WTC11 (cell line): Measurements from ENCODE around the gene NLGN3. TPM values are rescaled to one million over a fixed set of nuclear protein-coding genes. Genes with fewer than 3 reads are reported as not detected.

Experiments
- ATAC-seq: fragments of 200-7000 bp; cut with Tn5 transposase; 2 replicates; pipeline ENCODE4 v1.10.0; 2021; ENCODE audit warnings: mild to moderate bottlenecking, moderate library complexity
- CTCF ChIA-PET: fragments of 300-600 bp; sonication (Branson Sonifier 250); formaldehyde crosslinking; loops from one replicate; lab custom pipeline; 2021; ENCODE audit warnings: antibody characterized with exemption; lab: Charles Lee
- POLR2A ChIA-PET: fragments of 350-600 bp; sonication (Branson Sonifier 250); formaldehyde crosslinking; loops from one replicate; lab custom pipeline; 2021; ENCODE audit warnings: antibody characterized with exemption; lab: Charles Lee
- DNase-seq: peaks from one replicate; pipeline ENCODE4 v3.0.0; 2021; ENCODE audit warnings: low spot score
- H3K27ac Mint-ChIP-seq: 2 replicates; pipeline ENCODE4 v1.8.0; 2021; ENCODE audit warnings: mixed read lengths
- H3K27me3 Mint-ChIP-seq: 2 replicates; pipeline ENCODE4 v1.8.0; 2021; ENCODE audit warnings: low read depth, mild to moderate bottlenecking, moderate library complexity, mixed read lengths
- H3K36me3 Mint-ChIP-seq: 2 replicates; pipeline ENCODE4 v1.8.0; 2021; ENCODE audit warnings: mixed read lengths
- H3K4me1 Mint-ChIP-seq: 2 replicates; pipeline ENCODE4 v1.8.0; 2022; ENCODE audit warnings: mixed read lengths
- H3K4me3 Mint-ChIP-seq: 2 replicates; pipeline ENCODE4 v1.8.0; 2021; ENCODE audit warnings: mild to moderate bottlenecking, moderate library complexity, mixed read lengths
- H3K9me3 Mint-ChIP-seq: 2 replicates; pipeline ENCODE4 v1.8.0; 2021; ENCODE audit warnings: mixed read lengths
- CREB1 ChIP-seq: sonication (generic); formaldehyde crosslinking; IDR thresholded peaks from 2 replicates; pipeline ENCODE4 v1.8.0; 2023; ENCODE audit warnings: mild to moderate bottlenecking, missing genetic modification reagents
- CREM ChIP-seq: sonication (generic); formaldehyde crosslinking; IDR thresholded peaks from 2 replicates; pipeline ENCODE4 v1.8.1; 2022; ENCODE audit warnings: mild to moderate bottlenecking, missing genetic modification reagents, moderate library complexity
- ETV6 ChIP-seq: sonication (generic); formaldehyde crosslinking; IDR thresholded peaks from 2 replicates; pipeline ENCODE4 v1.8.1; 2022; ENCODE audit warnings: mild to moderate bottlenecking, missing genetic modification reagents
- FOXP1 ChIP-seq: sonication (generic); formaldehyde crosslinking; IDR thresholded peaks from 2 replicates; pipeline ENCODE4 v1.8.0; 2022; ENCODE audit warnings: missing genetic modification reagents, mild to moderate bottlenecking, moderate library complexity, borderline replicate concordance
- GRHL2 ChIP-seq: fragments of 250-450 bp; sonication (Bioruptor Pico); IDR thresholded peaks from 2 replicates; pipeline ENCODE4 v1.8.0; 2022; ENCODE audit warnings: mild to moderate bottlenecking, moderate library complexity; ENCODE audit not compliant: insufficient replicate concordance, severe bottlenecking
- GTF2I ChIP-seq: fragments of 250-450 bp; sonication (Bioruptor Pico); conservative IDR thresholded peaks from 2 replicates; pipeline ENCODE4 v1.4.0; 2021; ENCODE audit warnings: mild to moderate bottlenecking
- JUN ChIP-seq: sonication (generic); formaldehyde crosslinking; IDR thresholded peaks from 2 replicates; pipeline ENCODE4 v1.8.0; 2023; ENCODE audit warnings: mild to moderate bottlenecking, missing genetic modification reagents
- MYBL2 ChIP-seq: sonication (generic); formaldehyde crosslinking; IDR thresholded peaks from 2 replicates; pipeline ENCODE4 v1.8.1; 2023; ENCODE audit warnings: mild to moderate bottlenecking, moderate library complexity, missing genetic modification reagents
- NFE2L1 ChIP-seq: sonication (generic); formaldehyde crosslinking; IDR thresholded peaks from 2 replicates; pipeline ENCODE4 v1.8.1; 2023; ENCODE audit warnings: missing genetic modification reagents
- NFYB ChIP-seq: sonication (generic); formaldehyde crosslinking; conservative IDR thresholded peaks from 2 replicates; pipeline ENCODE4 v1.8.0; 2022; ENCODE audit warnings: low read depth, missing genetic modification reagents
- NR1H2 ChIP-seq: sonication (generic); formaldehyde crosslinking; IDR thresholded peaks from 2 replicates; pipeline ENCODE4 v1.9.0; 2021; ENCODE audit warnings: mild to moderate bottlenecking, moderate library complexity, missing genetic modification reagents
- NR3C1 ChIP-seq: sonication (generic); formaldehyde crosslinking; conservative IDR thresholded peaks from 2 replicates; pipeline ENCODE4 v1.8.1; 2023; ENCODE audit warnings: low read depth, mild to moderate bottlenecking, missing genetic modification reagents
- OVOL2 ChIP-seq: fragments of 250-450 bp; sonication (Bioruptor Pico); IDR thresholded peaks from 2 replicates; pipeline ENCODE4 v1.9.0; 2021; ENCODE audit warnings: mild to moderate bottlenecking, borderline replicate concordance
- RELA ChIP-seq: sonication (generic); formaldehyde crosslinking; IDR thresholded peaks from 2 replicates; pipeline ENCODE4 v1.8.1; 2022; ENCODE audit warnings: missing genetic modification reagents, mild to moderate bottlenecking, borderline replicate concordance
- RORB ChIP-seq: fragments of 250-450 bp; sonication (Bioruptor Pico); IDR thresholded peaks from 2 replicates; pipeline ENCODE4 v1.9.0; 2021; ENCODE audit warnings: mild to moderate bottlenecking
- SP1 ChIP-seq: sonication (generic); formaldehyde crosslinking; conservative IDR thresholded peaks from 2 replicates; pipeline ENCODE4 v1.8.1; 2022; ENCODE audit warnings: missing genetic modification reagents
- TCF7 ChIP-seq: sonication (generic); formaldehyde crosslinking; IDR thresholded peaks from 2 replicates; pipeline ENCODE4 v1.8.0; 2022; ENCODE audit warnings: mild to moderate bottlenecking, low read depth, missing genetic modification reagents, moderate library complexity
- ZNF232 ChIP-seq: sonication (generic); formaldehyde crosslinking; IDR thresholded peaks from 2 replicates; pipeline ENCODE4 v1.8.0; 2022; ENCODE audit warnings: mild to moderate bottlenecking, missing genetic modification reagents
- ZNF396 ChIP-seq: fragments of 250-450 bp; sonication (Bioruptor Pico); IDR thresholded peaks from 2 replicates; pipeline ENCODE4 v1.8.0; 2021; ENCODE audit warnings: mild to moderate bottlenecking, moderate library complexity, borderline replicate concordance
- total RNA-seq: library from RNA; stranded (reverse); gene quantifications from 3 replicates; pipeline ENCODE4 v1.2.3, GENCODE V29; 2021
- TF ChIP-seq, protein P1 (sequence below): sonication (generic); formaldehyde crosslinking; IDR thresholded peaks from 2 replicates; pipeline ENCODE4 v1.8.1; 2023; ENCODE audit warnings: mild to moderate bottlenecking, missing genetic modification reagents, moderate library complexity
- TF ChIP-seq, protein P2 (sequence below): sonication (generic); formaldehyde crosslinking; conservative IDR thresholded peaks from 2 replicates; pipeline ENCODE4 v1.8.1; 2023; ENCODE audit warnings: mild to moderate bottlenecking, low read depth, missing genetic modification reagents, moderate library complexity
- TF ChIP-seq, protein P3 (sequence below): sonication (generic); formaldehyde crosslinking; IDR thresholded peaks from 2 replicates; pipeline ENCODE4 v1.8.1; 2023; ENCODE audit warnings: mild to moderate bottlenecking, missing genetic modification reagents
- TF ChIP-seq, protein P4 (sequence below): sonication (generic); formaldehyde crosslinking; IDR thresholded peaks from 2 replicates; pipeline ENCODE4 v1.8.0; 2022; ENCODE audit warnings: mild to moderate bottlenecking, missing genetic modification reagents
- TF ChIP-seq, protein P5 (sequence below): sonication (generic); formaldehyde crosslinking; IDR thresholded peaks from 2 replicates; pipeline ENCODE4 v1.8.1; 2022; ENCODE audit warnings: mild to moderate bottlenecking, moderate library complexity, missing genetic modification reagents
- TF ChIP-seq, protein P6 (sequence below): fragments of 250-450 bp; sonication (Bioruptor Pico); conservative IDR thresholded peaks from 2 replicates; pipeline ENCODE4 v1.9.0; 2021; ENCODE audit warnings: mild to moderate bottlenecking
- TF ChIP-seq, protein P7 (sequence below): sonication (generic); formaldehyde crosslinking; IDR thresholded peaks from 2 replicates; pipeline ENCODE4 v1.8.0; 2022; ENCODE audit warnings: mild to moderate bottlenecking, missing genetic modification reagents
- TF ChIP-seq, protein P8 (sequence below): sonication (generic); formaldehyde crosslinking; IDR thresholded peaks from 2 replicates; pipeline ENCODE4 v1.8.0; 2023; ENCODE audit warnings: missing genetic modification reagents

The NLGN3 gene
- total RNA-seq, 1 experiment from 2014 or later = 10.8 TPM

DNA sequence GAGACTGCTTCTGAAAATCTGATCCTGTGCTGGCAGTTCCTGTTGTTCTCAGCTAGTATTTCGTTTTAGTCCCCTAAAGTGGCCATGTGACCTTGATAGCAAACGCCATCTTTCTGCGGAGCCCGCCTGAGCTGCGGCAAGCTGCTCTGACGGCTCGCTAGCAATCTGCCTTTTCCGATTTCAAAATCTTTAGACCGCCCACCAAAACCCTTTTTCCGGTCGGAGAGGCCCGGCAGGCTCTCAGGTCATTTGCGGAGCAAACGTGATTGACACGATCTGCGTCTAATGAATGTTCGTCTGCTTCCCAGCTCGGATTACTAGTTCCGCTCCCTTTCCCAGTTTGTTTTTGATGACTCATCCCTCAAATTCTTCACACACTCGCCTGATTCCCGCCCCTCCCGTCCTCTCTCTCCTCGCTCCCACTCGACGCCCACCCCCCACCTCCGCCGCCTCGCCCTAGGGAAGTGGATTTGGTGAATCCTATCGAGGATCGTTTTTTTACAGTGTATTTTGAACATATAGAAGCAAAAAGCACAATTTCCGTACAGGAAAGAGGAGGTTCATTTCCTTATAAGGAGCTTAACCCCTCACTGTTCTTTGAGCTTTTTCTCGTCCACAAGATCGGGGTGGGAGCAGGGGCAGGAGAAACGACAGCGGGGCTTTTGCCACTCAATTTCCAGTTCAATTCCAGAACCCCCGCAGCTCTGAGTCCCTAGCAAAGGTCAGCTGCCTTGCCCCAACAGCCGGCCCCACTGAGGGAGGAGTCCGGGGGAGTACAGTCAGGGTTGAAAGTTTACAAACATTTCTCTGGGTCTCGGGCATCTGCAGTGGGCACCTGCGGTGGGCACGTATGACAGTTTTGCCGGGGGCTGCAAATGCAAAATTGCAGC, 37.5 kb downstream of the NLGN3 start:
- ATAC-seq = peak; percentile 91
- Mint-ChIP-seq H3K27me3 (no peaks in the 10 kb centered on the region), H3K27ac (peak overlapping the region; percentile 98), H3K4me1 (peaks cover 38% of the 10 kb centered on the region), H3K36me3 (no peaks in the 10 kb centered on the region), H3K9me3 (no peaks in the 10 kb centered on the region), H3K4me3 (peak overlapping the region; percentile 73)
- DNase-seq = peak; percentile 78
- ChIA-PET CTCF (interaction anchor here (1.0 to 1.3 kb wide), 3 partner anchors 35 to 212 kb away, joined by 3 to 7 read pairs (median 7); no protein-coding TSS in a partner anchor), POLR2A (interaction anchor here (0.7 to 2.3 kb wide), 15 partner anchors 9 to 251 kb away, joined by 3 to 21 read pairs (median 4); partner anchors contain the start of genes NLGN3, NONO, SLC7A3 and SNX12)
- TF ChIP-seq TCF7 (CRISPR knock-in tag) (no peak), CREM (CRISPR knock-in tag) (no peak), CREB1 (no peak), NFYB (peak; percentile 68), NR3C1 (CRISPR knock-in tag) (no peak), RELA (CRISPR knock-in tag) (no peak), GTF2I (no peak), NR1H2 (CRISPR knock-in tag) (no peak), SP1 (CRISPR knock-in tag) (no peak), ZNF396 (CRISPR knock-in tag) (no peak), ZNF232 (no peak), RORB (CRISPR knock-in tag) (no peak), GRHL2 (CRISPR knock-in tag) (no peak), MYBL2 (CRISPR knock-in tag) (peak; percentile 86; the same call in 1 of the 2 replicates), OVOL2 (CRISPR knock-in tag) (no peak), ETV6 (CRISPR knock-in tag) (no peak), JUN (CRISPR knock-in tag) (peak; percentile 15; the same call in 1 of the 2 replicates), NFE2L1 (CRISPR knock-in tag) (peak; percentile 80), FOXP1 (CRISPR knock-in tag) (no peak)
- TF ChIP-seq, protein P1, sequence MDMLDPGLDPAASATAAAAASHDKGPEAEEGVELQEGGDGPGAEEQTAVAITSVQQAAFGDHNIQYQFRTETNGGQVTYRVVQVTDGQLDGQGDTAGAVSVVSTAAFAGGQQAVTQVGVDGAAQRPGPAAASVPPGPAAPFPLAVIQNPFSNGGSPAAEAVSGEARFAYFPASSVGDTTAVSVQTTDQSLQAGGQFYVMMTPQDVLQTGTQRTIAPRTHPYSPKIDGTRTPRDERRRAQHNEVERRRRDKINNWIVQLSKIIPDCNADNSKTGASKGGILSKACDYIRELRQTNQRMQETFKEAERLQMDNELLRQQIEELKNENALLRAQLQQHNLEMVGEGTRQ (CRISPR knock-in tag) = peak; percentile 76
- TF ChIP-seq, protein P2, sequence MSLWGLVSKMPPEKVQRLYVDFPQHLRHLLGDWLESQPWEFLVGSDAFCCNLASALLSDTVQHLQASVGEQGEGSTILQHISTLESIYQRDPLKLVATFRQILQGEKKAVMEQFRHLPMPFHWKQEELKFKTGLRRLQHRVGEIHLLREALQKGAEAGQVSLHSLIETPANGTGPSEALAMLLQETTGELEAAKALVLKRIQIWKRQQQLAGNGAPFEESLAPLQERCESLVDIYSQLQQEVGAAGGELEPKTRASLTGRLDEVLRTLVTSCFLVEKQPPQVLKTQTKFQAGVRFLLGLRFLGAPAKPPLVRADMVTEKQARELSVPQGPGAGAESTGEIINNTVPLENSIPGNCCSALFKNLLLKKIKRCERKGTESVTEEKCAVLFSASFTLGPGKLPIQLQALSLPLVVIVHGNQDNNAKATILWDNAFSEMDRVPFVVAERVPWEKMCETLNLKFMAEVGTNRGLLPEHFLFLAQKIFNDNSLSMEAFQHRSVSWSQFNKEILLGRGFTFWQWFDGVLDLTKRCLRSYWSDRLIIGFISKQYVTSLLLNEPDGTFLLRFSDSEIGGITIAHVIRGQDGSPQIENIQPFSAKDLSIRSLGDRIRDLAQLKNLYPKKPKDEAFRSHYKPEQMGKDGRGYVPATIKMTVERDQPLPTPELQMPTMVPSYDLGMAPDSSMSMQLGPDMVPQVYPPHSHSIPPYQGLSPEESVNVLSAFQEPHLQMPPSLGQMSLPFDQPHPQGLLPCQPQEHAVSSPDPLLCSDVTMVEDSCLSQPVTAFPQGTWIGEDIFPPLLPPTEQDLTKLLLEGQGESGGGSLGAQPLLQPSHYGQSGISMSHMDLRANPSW (CRISPR knock-in tag) = no peak
- TF ChIP-seq, protein P3, sequence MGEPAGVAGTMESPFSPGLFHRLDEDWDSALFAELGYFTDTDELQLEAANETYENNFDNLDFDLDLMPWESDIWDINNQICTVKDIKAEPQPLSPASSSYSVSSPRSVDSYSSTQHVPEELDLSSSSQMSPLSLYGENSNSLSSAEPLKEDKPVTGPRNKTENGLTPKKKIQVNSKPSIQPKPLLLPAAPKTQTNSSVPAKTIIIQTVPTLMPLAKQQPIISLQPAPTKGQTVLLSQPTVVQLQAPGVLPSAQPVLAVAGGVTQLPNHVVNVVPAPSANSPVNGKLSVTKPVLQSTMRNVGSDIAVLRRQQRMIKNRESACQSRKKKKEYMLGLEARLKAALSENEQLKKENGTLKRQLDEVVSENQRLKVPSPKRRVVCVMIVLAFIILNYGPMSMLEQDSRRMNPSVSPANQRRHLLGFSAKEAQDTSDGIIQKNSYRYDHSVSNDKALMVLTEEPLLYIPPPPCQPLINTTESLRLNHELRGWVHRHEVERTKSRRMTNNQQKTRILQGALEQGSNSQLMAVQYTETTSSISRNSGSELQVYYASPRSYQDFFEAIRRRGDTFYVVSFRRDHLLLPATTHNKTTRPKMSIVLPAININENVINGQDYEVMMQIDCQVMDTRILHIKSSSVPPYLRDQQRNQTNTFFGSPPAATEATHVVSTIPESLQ (CRISPR knock-in tag) = no peak
- TF ChIP-seq, protein P4, sequence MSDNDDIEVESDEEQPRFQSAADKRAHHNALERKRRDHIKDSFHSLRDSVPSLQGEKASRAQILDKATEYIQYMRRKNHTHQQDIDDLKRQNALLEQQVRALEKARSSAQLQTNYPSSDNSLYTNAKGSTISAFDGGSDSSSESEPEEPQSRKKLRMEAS (CRISPR knock-in tag) = peak; percentile 79
- TF ChIP-seq, protein P5, sequence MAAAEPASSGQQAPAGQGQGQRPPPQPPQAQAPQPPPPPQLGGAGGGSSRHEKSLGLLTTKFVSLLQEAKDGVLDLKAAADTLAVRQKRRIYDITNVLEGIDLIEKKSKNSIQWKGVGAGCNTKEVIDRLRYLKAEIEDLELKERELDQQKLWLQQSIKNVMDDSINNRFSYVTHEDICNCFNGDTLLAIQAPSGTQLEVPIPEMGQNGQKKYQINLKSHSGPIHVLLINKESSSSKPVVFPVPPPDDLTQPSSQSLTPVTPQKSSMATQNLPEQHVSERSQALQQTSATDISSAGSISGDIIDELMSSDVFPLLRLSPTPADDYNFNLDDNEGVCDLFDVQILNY = no peak
- TF ChIP-seq, protein P6, sequence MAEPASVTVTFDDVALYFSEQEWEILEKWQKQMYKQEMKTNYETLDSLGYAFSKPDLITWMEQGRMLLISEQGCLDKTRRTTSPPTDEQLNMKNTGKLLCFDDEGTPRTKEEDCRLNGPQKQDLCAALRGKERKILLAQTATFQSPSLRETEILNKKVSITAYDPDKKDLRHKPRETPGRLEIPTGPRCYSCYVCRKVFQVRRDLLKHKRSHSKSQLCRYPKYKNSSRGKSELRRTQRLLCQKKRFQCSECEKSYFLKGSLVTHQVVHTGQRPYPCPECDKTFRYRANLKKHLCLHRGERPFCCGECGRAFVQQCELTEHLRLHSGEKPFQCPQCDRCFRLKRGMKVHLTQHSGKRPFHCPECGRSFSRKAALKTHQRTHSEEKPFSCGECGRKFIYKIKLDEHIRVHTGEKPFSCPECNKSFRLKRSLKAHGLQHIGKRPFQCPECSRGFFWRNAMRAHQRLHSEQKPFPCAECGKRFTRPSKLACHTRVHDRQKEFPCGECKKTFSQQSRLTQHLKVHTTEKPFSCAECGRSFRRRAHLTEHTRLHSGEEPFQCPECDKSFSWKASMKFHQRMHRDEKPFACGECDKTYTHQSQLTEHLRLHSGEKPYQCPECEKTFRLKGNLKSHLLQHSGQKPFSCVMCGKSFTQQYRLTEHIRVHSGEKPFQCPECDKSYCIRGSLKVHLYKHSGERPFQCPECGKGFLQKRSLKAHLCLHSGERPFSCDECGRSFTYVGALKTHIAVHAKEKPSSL = no peak
- TF ChIP-seq, protein P7, sequence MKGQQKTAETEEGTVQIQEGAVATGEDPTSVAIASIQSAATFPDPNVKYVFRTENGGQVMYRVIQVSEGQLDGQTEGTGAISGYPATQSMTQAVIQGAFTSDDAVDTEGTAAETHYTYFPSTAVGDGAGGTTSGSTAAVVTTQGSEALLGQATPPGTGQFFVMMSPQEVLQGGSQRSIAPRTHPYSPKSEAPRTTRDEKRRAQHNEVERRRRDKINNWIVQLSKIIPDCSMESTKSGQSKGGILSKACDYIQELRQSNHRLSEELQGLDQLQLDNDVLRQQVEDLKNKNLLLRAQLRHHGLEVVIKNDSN (CRISPR knock-in tag) = peak; percentile 73; the same call in 1 of the 2 replicates
- TF ChIP-seq, protein P8, sequence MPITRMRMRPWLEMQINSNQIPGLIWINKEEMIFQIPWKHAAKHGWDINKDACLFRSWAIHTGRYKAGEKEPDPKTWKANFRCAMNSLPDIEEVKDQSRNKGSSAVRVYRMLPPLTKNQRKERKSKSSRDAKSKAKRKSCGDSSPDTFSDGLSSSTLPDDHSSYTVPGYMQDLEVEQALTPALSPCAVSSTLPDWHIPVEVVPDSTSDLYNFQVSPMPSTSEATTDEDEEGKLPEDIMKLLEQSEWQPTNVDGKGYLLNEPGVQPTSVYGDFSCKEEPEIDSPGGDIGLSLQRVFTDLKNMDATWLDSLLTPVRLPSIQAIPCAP (CRISPR knock-in tag) = no peak
